GM18873 (cell line): ENCODE results near the gene CGA.
A peak's percentile ranks its signal among the peaks of the same experiment; 100 is the strongest.
"Not testable (repeated sequence)": the region's sequence is repeated elsewhere in the genome, so short reads cannot be mapped to it uniquely, and the experiment has no call there.

Experiments
- ATAC-seq: cut with Tn5 transposase; IDR thresholded peaks from one replicate; pipeline ENCODE4 v1.9.1; 2021; ENCODE audit warnings: mild to moderate bottlenecking, moderate library complexity, moderate number of reproducible peaks; ENCODE audit not compliant: unreplicated experiment, low FRiP score

The CGA gene

GRCh38 chr6:87095087-87095509 is at the start of gene CGA:
Gene CGA (minus strand): TSS chr6:87095106. CDS start chr6:87088200, 6,906 bp downstream.
- no peak for ATAC-seq

GRCh38 chr6:87139927-87140326 is 45.0 kb upstream of the CGA start:
- not testable (repeated sequence) for ATAC-seq

- no peak for ATAC-seq
These were observed 44.3 kb upstream of the CGA start for GRCh38 chr6:87139236-87139635.

- ATAC-seq, result no peak
These were observed 42.1 kb upstream of the CGA start for GRCh38 chr6:87136963-87137362.

GRCh38 chr6:87127737-87128136 is 32.8 kb upstream of the CGA start:
- ATAC-seq, result no peak

- no peak for ATAC-seq
These were observed 31.6 kb upstream of the CGA start for GRCh38 chr6:87126501-87126900.

- no peak for ATAC-seq
These were observed 29.2 kb upstream of the CGA start for GRCh38 chr6:87124074-87124473.

GRCh38 chr6:87122477-87122876 is 27.6 kb upstream of the CGA start:
- ATAC-seq, result no peak

GRCh38 chr6:87118054-87118453 is 23.1 kb upstream of the CGA start:
- no peak for ATAC-seq

- ATAC-seq, result no peak
These were observed 22.0 kb upstream of the CGA start for GRCh38 chr6:87116922-87117321.

- peak; percentile 94 for ATAC-seq
These were observed 20.7 kb upstream of the CGA start for GRCh38 chr6:87115402-87116135.

GRCh38 chr6:87110636-87111035 is 15.7 kb upstream of the CGA start:
- no peak for ATAC-seq

- no peak for ATAC-seq
These were observed 10.9 kb upstream of the CGA start for GRCh38 chr6:87105823-87106222.

GRCh38 chr6:87104667-87105066 is 9.8 kb upstream of the CGA start:
- no peak for ATAC-seq

GRCh38 chr6:87103977-87104601 is 9.2 kb upstream of the CGA start:
- ATAC-seq, result no peak

GRCh38 chr6:87102151-87102621 is 7.3 kb upstream of the CGA start:
- no peak for ATAC-seq

- no peak for ATAC-seq
These were observed 6.2 kb upstream of the CGA start for GRCh38 chr6:87101067-87101466.

- ATAC-seq, result no peak
These were observed 5.3 kb upstream of the CGA start for GRCh38 chr6:87100216-87100615.

- peak; percentile 91 for ATAC-seq
These were observed 4.6 kb upstream of the CGA start for GRCh38 chr6:87099472-87099871.

- no peak for ATAC-seq
These were observed 330 bp downstream of the CGA start for GRCh38 chr6:87094576-87094975.

- ATAC-seq, result no peak
These were observed 1.3 kb downstream of the CGA start for GRCh38 chr6:87093651-87094050.

GRCh38 chr6:87093199-87093598 is 1.7 kb downstream of the CGA start:
- ATAC-seq, result no peak
